ENCODE data around the gene GRIK5.
"Not testable (repeated sequence)": the region's sequence is repeated elsewhere in the genome, so short reads cannot be mapped to it uniquely, and the experiment has no call there.

Gene GRIK5

GRCh38 chr19:42017040-42017439 is 53.0 kb downstream of the GRIK5 start:
- DNase-seq (ENCODE audit: low spot score) = no peak

- DNase-seq (ENCODE audit: low spot score) = not testable (repeated sequence)
Observed at GRCh38 chr19:42012747-42013146, 57.3 kb downstream of the GRIK5 start.

GRCh38 chr19:42010245-42011126 is 59.5 kb downstream of the GRIK5 start:
- no peak for DNase-seq (ENCODE audit: low spot score)

- no peak for DNase-seq (ENCODE audit: low spot score)
Observed at GRCh38 chr19:42006569-42006968, 63.4 kb downstream of the GRIK5 start.

- no peak for DNase-seq (ENCODE audit: low spot score)
Observed at GRCh38 chr19:42005504-42005903, 64.5 kb downstream of the GRIK5 start.

GRCh38 chr19:42003506-42004294 is 66.3 kb downstream of the GRIK5 start:
- no peak for DNase-seq (ENCODE audit: low spot score)

- no peak for DNase-seq (ENCODE audit: low spot score)
Observed at GRCh38 chr19:41999878-42000208, 70.2 kb downstream of the GRIK5 start.

- DNase-seq (ENCODE audit: low spot score) = no peak
Observed at GRCh38 chr19:41999071-41999877, 70.7 kb downstream of the GRIK5 start.

- DNase-seq (ENCODE audit: low spot score) = peak; percentile 84
Observed at GRCh38 chr19:41998246-41999020, 71.6 kb downstream of the GRIK5 start.

- no peak for DNase-seq (ENCODE audit: low spot score)
Observed at GRCh38 chr19:41997851-41998229, 72.2 kb downstream of the GRIK5 start.

GRCh38 chr19:41997121-41997850 is 72.7 kb downstream of the GRIK5 start:
- peak; percentile 89 for DNase-seq (ENCODE audit: low spot score)

GRCh38 chr19:41995959-41996797 is 73.8 kb downstream of the GRIK5 start:
- no peak for DNase-seq (ENCODE audit: low spot score)

GRCh38 chr19:41994994-41995958 is 74.7 kb downstream of the GRIK5 start:
- DNase-seq (ENCODE audit: low spot score) = no peak

- DNase-seq (ENCODE audit: low spot score) = no peak
Observed at GRCh38 chr19:41994521-41994971, 75.5 kb downstream of the GRIK5 start.

GRCh38 chr19:41993612-41994483 is 76.2 kb downstream of the GRIK5 start, which contains the start of gene ATP1A3:
Gene ATP1A3 (minus strand): TSS chr19:41994230. CDS start chr19:41994076, 154 bp downstream.
- peak; percentile 96 for DNase-seq (ENCODE audit: low spot score)

GRCh38 chr19:41991925-41992569 is 78.0 kb downstream of the GRIK5 start:
- DNase-seq (ENCODE audit: low spot score) = not testable (repeated sequence)

- no peak for DNase-seq (ENCODE audit: low spot score)
Observed at GRCh38 chr19:41991025-41991424, 79.0 kb downstream of the GRIK5 start.
